NCI-H82 treated with DMSO at 0.1 percent for 48 hours (cell line): ENCODE data around the gene PRSS27.
"Not testable (repeated sequence)": the region's sequence is repeated elsewhere in the genome, so short reads cannot be mapped to it uniquely, and the experiment has no call there.

Experiments
- DNase-seq: peaks from one replicate; lab custom pipeline; 2025; ENCODE audit not compliant: unreplicated experiment; lab: John Stamatoyannopoulos, UW

PRSS27 gene

GRCh38 chr16:2678206-2678965 lies 41.6 kb downstream of the PRSS27 start:
- not testable (repeated sequence) for DNase-seq

- not testable (repeated sequence) for DNase-seq
These were observed 43.1 kb downstream of the PRSS27 start for GRCh38 chr16:2676937-2677336.

- DNase-seq, result no peak
These were observed 44.3 kb downstream of the PRSS27 start for GRCh38 chr16:2675714-2676113.

- no peak for DNase-seq
These were observed 45.0 kb downstream of the PRSS27 start for GRCh38 chr16:2675021-2675420.

GRCh38 chr16:2673066-2673999 lies 46.7 kb downstream of the PRSS27 start:
- DNase-seq, result peak; percentile 60

- no peak for DNase-seq
These were observed 48.3 kb downstream of the PRSS27 start for GRCh38 chr16:2671741-2672140.

- not testable (repeated sequence) for DNase-seq
These were observed 48.8 kb downstream of the PRSS27 start for GRCh38 chr16:2671193-2671592.

GRCh38 chr16:2670017-2670416 lies 50.0 kb downstream of the PRSS27 start:
- DNase-seq, result not testable (repeated sequence)

- not testable (repeated sequence) for DNase-seq
These were observed 50.4 kb downstream of the PRSS27 start for GRCh38 chr16:2669587-2669986.

GRCh38 chr16:2666671-2667070 lies 53.4 kb downstream of the PRSS27 start:
- not testable (repeated sequence) for DNase-seq

- no peak for DNase-seq
These were observed 55.4 kb downstream of the PRSS27 start for GRCh38 chr16:2664574-2664982.

- no peak for DNase-seq
These were observed 56.2 kb downstream of the PRSS27 start for GRCh38 chr16:2663553-2664546.
